ENCODE results near the gene EVA1A.

Gene EVA1A

GRCh38 chr2:75539955-75540716 is 20.6 kb downstream of the EVA1A start:
- DNase-seq, result no peak

DNA sequence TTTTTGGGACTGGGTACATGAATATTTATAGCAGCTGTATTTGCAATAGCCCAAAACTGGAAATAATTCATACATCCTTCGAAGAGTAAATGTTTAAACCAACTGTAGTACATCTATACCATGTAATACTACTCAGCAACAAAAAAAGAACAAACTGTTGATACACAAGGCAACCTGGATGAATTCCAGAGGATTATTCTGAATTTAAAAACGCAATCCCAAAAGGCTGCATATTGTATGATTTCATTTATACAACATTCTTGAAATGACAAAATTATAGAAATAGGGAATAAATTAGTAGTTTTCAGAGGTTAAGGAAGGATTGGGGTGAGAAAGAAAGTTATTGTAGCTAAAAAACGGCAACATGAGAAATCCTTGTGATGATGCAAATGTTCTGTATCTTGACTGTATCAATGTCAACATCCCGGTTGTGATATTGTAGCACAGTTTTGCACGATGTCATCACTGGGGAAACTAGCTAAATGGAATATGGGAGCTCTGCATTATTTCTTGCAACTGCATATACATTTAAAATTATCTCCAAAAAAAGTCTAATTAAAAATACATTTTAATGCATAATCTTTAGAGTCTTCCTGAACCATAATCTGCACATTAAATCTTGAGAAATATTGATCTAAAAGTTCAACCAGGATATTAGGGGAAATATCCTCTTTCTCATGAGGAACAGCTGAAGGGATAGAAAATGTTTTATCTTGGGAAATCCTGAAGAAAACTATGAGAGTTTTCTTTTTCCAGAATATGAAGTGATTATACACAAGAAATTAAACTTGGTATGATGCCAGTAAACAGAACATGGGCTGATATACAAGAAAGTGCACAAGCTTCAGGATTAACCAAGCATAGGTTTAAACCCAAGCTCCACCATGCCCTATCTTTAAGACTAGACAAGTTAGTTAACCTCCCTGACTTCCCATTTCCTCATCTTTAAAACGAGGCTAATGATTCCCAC is 21.9 kb downstream of the EVA1A start:
- DNase-seq, result no peak

DNA sequence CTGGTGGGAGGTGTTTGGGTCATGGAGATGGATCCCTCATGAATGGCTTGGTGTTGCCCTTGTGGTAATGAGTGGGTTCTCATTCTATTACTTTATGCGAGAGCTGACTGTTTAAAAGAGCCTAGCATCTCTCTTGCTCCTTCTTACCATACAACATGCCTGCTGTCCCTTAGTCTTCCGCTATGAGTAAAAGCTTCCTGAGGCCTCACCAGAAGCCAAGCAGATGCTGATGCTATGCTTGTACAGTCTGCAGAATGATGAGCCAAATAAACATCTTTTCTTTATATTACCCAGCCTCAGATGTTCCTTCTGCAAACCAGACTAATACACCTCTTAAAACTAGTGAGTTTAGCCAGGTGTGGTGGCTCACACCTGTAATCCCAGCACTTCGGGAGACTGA is 23.1 kb downstream of the EVA1A start:
- no peak for DNase-seq

GRCh38 chr2:75533135-75533534 is 27.6 kb downstream of the EVA1A start:
- DNase-seq, result no peak

- no peak for DNase-seq
Observed at GRCh38 chr2:75532488-75532887, 28.3 kb downstream of the EVA1A start.

- DNase-seq, result no peak
Observed at GRCh38 chr2:75528221-75528977, 32.3 kb downstream of the EVA1A start.

DNA sequence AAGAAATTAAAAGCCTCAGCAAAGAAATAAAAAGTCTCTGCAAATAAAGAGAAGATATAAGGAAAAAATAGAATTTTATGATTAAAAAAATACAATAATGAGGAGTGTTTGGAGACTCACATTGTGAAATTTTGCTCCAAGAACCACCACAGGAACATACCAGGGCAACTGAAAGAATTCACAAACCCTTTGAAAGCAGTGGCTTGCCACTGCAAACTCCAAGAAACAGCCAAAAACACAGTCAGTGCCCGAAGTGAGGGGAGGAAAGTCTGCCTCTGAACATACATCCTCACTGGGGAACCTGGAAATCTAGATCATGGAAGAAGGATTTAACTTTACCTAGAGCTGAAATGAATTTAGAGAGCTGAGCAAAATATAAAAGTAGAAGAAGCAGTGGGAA is 33.1 kb downstream of the EVA1A start:
- no peak for DNase-seq

GRCh38 chr2:75526842-75527241 is 33.9 kb downstream of the EVA1A start:
- no peak for DNase-seq

DNA sequence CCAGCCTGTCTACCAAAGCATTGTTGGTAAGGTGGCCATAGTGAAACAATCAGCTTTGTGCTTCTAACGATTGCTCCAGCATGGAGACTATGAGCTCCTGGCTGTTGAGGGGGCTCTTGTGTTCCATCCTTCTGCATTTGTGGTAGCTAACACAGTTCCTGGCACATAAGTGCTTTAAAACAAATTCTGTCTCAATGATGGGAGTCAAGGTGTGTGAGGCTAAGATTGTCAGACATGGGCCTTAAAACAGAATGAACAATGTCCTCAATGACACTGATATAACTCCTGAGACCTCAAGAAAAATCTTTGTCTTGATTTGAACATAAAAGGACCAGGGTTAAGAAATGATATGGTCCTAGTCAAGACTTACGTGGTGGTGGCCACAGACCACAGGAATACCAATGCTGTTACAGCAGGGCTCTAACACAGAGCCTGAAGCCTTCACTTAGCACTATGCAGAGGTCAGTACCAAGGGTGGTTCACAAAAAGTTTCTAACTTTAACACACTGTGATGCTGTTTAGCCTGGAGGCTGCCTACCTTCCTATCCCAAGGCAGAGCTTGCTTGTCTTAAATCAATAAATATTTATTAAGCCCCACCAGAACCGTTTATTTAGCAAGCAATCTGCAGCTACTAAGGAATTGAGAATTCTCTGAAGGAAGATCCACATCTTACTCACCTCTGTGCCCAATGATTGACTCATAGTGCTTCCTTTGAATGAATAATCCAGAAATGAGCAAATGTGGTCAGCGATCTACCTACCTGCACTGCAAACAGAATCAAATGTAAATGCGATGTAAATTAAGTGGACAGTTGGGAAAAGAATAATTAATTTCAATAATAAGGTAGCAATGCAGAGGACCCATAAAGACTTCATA is 35.1 kb downstream of the EVA1A start:
- peak in 1 of 5 experiments; percentile 1 for DNase-seq

DNA sequence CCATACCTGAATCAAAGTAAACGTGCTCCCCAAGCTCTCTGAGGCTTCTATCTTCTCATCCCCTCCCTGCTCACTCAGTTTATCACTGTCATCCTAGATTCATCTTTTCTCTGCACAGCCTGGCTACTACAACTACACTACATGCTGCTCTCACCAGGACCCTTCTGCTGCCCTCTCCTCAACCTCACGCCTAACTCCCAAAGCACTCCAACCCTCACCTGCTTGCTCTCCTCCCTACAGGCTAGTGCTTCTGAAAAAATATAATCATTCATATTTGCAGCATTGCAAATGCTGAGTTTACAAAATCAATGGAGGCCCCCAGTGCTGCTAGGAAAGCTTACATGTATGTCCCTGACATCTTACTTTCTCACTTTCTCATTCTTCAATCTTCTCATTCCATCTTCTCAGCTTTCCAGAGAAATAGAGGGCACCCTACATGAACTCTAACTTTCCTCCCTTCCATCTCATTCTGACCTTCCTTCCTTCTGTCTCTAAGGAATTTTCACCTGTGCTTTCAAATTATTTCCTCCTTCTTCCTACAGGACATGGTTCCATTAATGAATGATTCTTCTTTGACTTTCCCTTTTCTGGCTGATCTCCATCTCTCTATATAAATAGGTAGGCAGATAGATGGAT is 36.3 kb downstream of the EVA1A start:
- DNase-seq, result no peak

DNA sequence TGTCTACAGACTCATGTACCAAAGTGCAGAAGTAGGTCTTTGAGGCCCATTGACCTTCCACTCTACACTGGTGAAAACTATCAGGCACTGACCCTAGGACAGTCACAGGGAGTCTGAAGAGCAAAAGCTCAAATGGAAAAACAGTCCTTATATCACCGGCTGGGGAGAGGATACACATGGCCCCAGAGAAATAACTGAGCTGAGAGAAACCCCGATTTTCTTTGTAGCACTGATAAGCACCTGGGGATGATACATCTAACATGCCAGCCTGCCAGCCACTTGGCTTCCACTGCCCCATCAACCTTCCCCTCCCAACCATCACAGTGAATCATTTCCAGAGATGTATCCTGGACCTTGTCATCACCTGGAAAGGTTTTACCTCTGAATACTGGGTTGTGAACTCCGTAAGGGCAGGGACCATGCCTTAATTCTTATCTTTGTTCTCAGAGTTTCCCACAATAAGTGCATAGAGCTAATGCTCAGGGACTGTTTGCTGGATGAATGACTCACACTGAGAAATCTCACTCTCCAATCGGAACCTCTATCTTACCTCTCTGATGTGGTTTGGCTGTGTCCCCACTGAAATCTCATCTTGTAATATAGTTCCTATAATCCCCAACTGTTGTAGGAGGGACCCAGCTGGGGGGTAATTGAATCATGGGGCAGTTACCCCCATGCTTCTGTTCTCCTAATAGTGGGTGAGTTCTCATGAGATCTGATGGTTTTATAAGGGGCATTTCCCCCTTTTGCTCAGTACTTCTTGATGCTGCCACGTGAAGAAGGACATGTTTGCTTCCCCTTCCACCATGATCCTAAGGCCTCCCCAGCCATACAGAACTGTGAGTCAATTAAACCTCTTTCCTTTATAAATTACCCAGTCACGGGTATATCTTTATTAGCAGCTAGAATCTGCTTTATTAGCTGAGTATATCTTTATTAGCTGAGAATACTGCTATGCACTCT is 37.1 kb downstream of the EVA1A start:
- peak in 1 of 5 experiments; percentile 11 for DNase-seq

DNA sequence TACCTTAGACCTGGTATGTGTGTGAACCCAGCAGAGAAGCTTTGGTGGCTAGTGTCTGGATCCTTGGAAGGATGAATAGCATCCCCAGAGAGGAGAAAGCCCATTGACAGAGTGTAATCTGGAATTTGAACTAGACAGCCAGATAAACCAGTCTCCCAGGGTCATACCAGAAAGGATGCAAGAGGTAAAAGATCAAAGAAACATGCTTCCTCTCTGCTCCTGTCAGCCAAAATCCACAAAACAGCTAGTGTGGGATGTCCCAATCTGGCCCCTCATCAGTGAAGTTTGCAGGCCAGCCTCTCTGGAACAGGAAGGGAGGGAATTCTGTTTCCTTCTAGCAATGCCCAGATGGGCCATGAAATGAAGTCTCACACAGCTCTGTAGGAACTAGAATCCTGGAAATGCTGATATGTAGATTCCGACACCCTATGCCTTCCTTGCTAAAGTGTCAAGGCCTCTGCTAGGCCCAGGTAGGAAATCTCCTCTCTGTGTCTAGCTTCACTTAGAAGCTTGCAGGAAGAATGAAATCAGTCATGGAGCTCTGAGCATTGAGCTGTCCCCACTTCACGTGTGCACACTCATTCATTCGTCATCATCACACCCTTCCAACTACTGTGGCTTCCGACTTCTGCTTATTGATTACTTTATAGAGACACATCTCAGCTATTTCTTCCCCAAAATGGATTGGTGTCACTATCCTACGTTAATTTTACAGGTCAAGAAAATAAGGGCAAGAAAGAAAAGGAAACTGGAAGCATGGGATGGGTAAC is 38.0 kb downstream of the EVA1A start:
- DNase-seq, result no peak

- DNase-seq, result no peak
Observed at GRCh38 chr2:75521225-75521872, 39.4 kb downstream of the EVA1A start.

DNA sequence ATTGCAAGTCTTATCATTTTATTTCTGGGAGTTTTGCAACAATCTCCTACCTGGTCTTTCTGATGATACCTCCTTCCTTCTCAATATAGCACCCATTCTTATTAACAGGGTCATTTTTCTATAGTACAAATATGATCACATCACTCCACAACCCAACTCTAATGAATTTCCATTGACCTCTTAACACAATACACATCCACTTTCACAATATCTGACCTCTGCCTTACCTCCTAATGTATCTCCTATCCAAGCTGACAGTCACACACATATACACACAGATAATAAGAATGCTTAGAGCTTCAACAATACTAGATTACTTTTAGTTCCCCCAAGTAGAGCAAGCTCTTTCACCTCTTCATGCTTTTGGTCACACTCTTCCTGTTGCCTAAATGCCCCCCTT is 40.9 kb downstream of the EVA1A start:
- DNase-seq, result no peak

GRCh38 chr2:75518638-75519465 is 41.9 kb downstream of the EVA1A start:
- no peak for DNase-seq

DNA sequence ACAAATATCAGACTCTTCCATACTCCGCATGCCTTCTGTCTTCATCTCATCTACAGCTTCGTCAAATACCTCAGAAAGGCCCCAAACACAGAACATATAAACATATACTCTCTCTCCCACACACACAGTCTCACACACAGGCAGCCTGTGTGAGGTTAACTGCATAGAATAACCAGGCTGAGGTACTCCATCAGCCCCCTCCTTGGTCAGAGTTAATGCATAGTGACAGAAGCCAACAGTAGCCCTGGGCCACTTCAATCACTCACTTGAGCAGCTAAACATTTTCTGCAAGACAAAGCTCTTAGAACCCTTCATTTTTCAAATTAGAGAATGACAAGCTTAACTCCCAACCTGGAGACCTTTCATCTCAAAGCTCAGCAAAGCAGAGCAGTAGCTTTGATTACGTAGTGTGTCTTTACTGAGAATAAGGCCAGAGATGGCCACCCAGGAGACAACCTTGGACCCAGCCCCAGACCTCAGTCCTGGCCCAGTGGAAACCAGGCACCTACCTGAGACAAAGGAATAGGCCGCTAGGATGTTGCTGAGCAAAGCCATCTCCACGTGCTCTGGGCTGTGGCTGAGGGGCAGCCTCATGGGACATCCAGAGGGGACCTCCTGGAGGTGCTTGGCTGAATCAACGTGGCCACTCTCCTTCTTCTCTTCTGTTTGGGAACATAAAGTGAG is 43.0 kb downstream of the EVA1A start:
- DNase-seq, result no peak
